ENCODE data around the gene LRP4. TPM values are rescaled to one million over a fixed set of nuclear protein-coding genes. Genes with fewer than 3 reads are reported as not detected.

Gene LRP4
- total RNA-seq, 1 donor from 2014 or later: 4.9 TPM

GRCh38 chr11:46917109-46917761, 1.1 kb downstream of the LRP4 start:
- peak overlapping the region; percentile 34 to 58 for H3K27ac ChIP-seq

DNA sequence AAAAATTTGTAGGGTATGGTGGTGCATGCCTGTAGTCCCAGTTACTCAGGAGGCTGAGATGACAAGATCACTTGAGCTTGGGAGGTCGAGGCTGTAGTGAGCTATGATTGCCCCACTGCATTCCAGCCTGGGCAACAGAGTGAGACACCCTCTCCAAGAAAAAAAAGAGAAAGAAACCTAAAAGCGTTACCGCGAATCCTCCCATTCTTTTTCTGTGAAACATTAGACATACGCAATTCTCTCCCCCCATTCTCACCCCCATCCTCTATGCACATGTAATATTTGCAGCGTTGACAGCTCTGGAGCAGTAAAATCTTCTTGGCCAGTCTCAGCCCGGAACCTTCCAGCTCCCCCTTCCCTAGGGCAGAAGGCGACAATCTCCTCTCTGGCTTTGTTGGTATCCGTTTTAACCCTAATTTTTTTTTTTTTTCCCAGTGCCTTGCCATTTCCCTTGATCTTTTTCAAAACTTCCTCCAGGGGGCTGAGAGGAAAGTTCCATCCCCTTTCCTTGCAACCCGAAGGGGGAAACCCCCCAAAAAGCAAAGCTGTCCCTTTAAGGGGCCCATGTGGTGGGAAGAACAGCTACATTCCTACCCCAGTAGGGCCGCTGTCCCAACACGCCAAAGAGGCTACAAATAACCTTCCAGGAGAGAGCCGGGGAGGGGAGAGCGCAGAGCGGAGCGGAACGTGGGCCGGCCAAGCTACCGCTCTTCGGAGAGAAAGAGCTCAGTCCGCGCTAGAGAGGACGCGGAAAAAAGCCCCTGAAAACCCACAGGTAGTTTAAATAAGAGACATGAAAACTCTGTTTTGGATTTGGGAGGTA, 1.9 kb downstream of the LRP4 start:
- Histone ChIP-seq H3K27me3 (no peaks in the 10 kb centered on the region), H3K36me3 (no peaks in the 10 kb centered on the region), H3K27ac (peak overlapping the region; percentile 34 to 58), H3K4me1 (peaks cover 8 to 13% of the 10 kb centered on the region in 2 donors), H3K4me3 (peak overlapping the region; percentile 78 to 89), H3K9me3 (no peaks in the 10 kb centered on the region)
- TF ChIP-seq, protein P1, sequence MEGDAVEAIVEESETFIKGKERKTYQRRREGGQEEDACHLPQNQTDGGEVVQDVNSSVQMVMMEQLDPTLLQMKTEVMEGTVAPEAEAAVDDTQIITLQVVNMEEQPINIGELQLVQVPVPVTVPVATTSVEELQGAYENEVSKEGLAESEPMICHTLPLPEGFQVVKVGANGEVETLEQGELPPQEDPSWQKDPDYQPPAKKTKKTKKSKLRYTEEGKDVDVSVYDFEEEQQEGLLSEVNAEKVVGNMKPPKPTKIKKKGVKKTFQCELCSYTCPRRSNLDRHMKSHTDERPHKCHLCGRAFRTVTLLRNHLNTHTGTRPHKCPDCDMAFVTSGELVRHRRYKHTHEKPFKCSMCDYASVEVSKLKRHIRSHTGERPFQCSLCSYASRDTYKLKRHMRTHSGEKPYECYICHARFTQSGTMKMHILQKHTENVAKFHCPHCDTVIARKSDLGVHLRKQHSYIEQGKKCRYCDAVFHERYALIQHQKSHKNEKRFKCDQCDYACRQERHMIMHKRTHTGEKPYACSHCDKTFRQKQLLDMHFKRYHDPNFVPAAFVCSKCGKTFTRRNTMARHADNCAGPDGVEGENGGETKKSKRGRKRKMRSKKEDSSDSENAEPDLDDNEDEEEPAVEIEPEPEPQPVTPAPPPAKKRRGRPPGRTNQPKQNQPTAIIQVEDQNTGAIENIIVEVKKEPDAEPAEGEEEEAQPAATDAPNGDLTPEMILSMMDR (IDR thresholded peaks at IDR 0.05): peak in 1 of 3 experiments; percentile 18
- peak in 1 of 2 donors; percentile 81 for DNase-seq (ENCODE audit: low spot score in 2 of 2)
- intact Hi-C loops (cut with DNase I): loop anchor here (10.0 kb wide), 1 partner anchor 498 kb away; no protein-coding TSS in a partner anchor

More at GRCh38 chr11:46917109-46917761, 1.1 kb downstream of the LRP4 start:
- H3K9me3 ChIP-seq: no peaks in the 10 kb centered on the region
- peak overlapping the region; percentile 78 to 89 for H3K4me3 ChIP-seq
- no peak for DNase-seq (ENCODE audit: low spot score in 2 of 2)
- H3K36me3 ChIP-seq: no peaks in the 10 kb centered on the region
- TF ChIP-seq, protein P1 (IDR thresholded peaks at IDR 0.05): no peak
- intact Hi-C loops (cut with DNase I): loop anchor here (10.0 kb wide), 1 partner anchor 498 kb away; no protein-coding TSS in a partner anchor
- peaks cover 8 to 13% of the 10 kb centered on the region in 2 donors for H3K4me1 ChIP-seq
- no peaks in the 10 kb centered on the region for H3K27me3 ChIP-seq

DNA sequence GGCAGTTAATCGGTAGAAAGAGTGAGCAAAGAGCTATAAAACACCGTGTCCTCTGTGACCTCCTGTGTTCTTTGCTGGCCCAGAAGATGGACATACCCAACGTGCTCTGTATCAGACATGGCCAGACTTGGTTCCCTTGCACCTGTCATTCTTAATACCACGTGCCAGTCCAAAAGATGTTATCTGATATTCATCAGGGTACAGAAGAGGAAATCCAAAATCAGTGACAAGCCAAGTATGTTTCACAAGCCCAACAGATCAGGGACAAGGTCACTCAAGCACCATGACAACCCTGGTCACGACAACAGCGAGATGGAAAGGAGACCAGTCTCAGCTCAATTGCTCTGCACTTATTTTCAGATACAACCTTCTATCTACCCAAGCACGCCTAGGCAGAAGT, 3.4 kb downstream of the LRP4 start:
- H3K27ac ChIP-seq: no peak overlapping the region
- intact Hi-C loops (cut with DNase I): loop anchor here (10.0 kb wide), 1 partner anchor 500 kb away; no protein-coding TSS in a partner anchor

DNA sequence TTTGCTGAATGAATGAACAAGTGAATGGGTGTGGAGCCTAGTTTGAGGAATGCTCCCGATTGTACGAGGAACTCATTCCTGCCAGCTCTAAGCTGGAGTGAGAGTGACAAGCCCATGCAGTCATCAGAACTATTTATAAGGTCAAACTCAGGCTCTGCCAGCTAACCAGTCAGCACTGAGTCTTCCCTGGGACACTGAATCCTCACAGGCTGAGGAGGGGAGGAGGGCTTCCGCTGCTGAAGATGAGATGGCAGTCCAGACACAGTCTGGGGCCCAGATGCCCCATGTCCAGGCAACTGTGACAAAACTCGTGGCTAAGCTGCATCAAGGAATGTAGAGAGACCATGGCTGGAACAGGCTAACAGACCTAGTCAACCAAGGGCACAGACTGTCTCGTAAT, 4.0 kb downstream of the LRP4 start:
- Histone ChIP-seq H3K36me3 (no peaks in the 10 kb centered on the region), H3K4me1 (peaks cover 8 to 9% of the 10 kb centered on the region in 2 donors), H3K4me3 (no peak overlapping the region), H3K9me3 (no peaks in the 10 kb centered on the region), H3K27ac (peak overlapping the region in 1 of 2 donors; percentile 0), H3K27me3 (no peaks in the 10 kb centered on the region)
- no peak for DNase-seq (ENCODE audit: low spot score in 2 of 2)
- TF ChIP-seq, protein P1 (IDR thresholded peaks at IDR 0.05): no peak
- intact Hi-C loops (cut with DNase I): loop anchor here (10.0 kb wide), 1 partner anchor 500 kb away; no protein-coding TSS in a partner anchor

More for the DNA sequence above, 3.4 kb downstream of the LRP4 start:
- Histone ChIP-seq H3K36me3 (no peaks in the 10 kb centered on the region), H3K27me3 (no peaks in the 10 kb centered on the region), H3K4me1 (peaks cover 8 to 13% of the 10 kb centered on the region in 2 donors), H3K9me3 (no peaks in the 10 kb centered on the region), H3K4me3 (no peak overlapping the region)
- TF ChIP-seq, protein P1 (IDR thresholded peaks at IDR 0.05): no peak
- no peak for DNase-seq (ENCODE audit: low spot score in 2 of 2)

DNA sequence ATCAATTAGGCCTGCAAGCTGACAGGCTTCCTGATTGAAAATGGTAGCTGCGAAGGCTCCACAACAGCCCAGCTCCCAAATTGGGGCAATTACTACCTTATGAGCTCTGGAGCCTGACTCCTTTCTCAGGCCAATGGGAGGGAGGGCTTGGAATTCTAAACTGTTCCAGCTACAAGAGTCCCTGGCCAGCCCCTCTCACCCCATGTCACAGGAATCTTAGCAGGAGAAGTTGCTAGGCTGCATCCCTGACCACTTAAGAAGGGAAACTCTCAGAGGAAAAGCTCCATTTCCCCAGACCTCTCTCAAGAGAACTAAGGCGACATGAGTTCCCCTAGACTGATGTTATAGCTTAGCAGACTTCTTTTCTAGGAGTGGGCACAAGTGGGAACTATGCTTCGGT, 4.9 kb downstream of the LRP4 start:
- H3K27me3 ChIP-seq: no peaks in the 10 kb centered on the region
- DNase-seq (ENCODE audit: low spot score in 2 of 2): no peak
- TF ChIP-seq, protein P1 (IDR thresholded peaks at IDR 0.05): no peak
- peaks cover 8% of the 10 kb centered on the region in 2 donors for H3K4me1 ChIP-seq
- no peak overlapping the region for H3K27ac ChIP-seq
- no peaks in the 10 kb centered on the region for H3K9me3 ChIP-seq
- no peak overlapping the region for H3K4me3 ChIP-seq
- H3K36me3 ChIP-seq: no peaks in the 10 kb centered on the region
- intact Hi-C loops (cut with DNase I): loop anchor here (10.0 kb wide), 1 partner anchor 501 kb away; no protein-coding TSS in a partner anchor

Data from ascending aorta (tissue), 2 donors.